ENCODE data around the gene STRADA. TPM values are rescaled to one million over a fixed set of nuclear protein-coding genes. Genes with fewer than 3 reads are reported as not detected.

STRADA gene
- total RNA-seq, 4 donors from 2014 or later, result 17.0 to 52.2 (median 27.4) TPM

DNA sequence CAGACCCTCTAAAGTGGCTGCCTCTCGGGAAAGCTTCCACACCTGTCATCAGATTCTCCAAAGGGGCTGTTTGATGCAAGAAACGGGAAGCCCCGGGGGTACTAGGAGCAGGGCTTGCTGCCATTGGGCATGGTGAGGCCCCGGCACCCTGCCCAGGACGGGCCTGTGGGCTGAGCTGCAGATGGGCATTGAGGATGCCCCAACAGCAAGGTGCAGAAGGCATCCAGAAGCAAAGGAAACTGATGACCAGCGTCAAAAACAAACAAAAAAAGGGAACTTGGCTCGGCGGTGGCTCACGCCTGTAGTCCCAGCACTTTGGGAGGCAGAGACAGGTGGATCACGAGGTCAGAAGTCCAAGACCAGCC is 40.2 kb downstream of the STRADA start:
- peak overlapping the region; percentile 78 for H3K4me3 ChIP-seq

DNA sequence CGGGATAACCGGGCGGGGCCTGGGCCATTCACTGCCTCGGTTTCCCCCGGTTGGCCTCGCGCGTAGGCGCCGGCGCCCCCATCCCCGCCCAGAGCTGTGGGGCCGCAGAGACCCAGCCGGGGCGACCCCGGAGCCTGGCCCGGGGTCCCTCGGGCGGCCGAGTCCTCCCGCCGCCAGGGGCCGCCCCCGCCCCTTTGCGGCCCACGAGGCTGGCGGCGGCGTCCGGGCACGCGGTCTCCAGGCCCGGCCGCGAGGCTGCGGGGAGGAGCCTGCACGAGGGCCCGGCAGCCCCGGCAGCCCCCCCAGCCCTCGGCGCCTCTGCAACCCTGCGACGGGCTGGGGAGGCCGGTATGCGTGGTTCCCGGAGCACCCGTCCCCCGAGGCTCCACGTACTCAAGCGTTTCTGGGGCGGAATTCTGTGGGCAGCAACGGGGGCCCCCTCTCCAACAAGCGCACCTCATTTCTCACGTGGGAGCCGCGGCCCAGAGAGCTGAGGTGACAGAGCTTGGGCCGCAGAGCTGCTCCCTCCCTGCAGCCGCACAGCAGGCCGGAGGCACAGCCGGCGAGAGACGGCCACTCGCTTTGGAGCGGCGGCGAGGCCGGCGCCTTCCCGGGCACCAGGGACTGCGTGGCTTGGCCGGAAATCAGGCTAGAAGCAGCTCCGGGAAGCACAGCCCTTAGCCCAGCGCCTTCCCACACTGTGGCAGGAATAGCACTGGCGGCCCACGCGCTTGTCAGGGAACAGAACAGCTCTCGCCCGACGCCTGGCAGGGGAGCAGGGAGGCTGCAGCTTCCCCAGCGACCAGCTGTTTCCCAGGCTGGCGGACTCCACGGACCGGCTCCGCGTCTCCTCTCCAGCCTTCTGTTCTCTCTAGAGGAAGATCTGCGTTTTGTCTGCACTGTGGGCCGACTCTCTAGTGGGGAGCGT is 40.8 kb downstream of the STRADA start:
- Histone ChIP-seq H3K36me3 (peaks cover 28% of the 10 kb centered on the region), H3K27me3 (no peaks in the 10 kb centered on the region), H3K27ac (peak overlapping the region; percentile 82), H3K4me1 (peaks cover 43% of the 10 kb centered on the region), H3K4me3 (peak overlapping the region; percentile 78), H3K9me3 (no peaks in the 10 kb centered on the region)
- WGBS, result 30% methylated on average over 14 of the region's 88 CpGs
- peak in 1 of 2 donors; percentile 74 for DNase-seq (ENCODE audit: low spot score in 2 of 2)
- TF ChIP-seq POLR2A (IDR thresholded peaks at IDR 0.05) (no peak), CTCF (IDR thresholded peaks at IDR 0.05) (peak in 1 of 2 donors; percentile 9)

More for the DNA sequence above, 40.2 kb downstream of the STRADA start:
- Histone ChIP-seq H3K36me3 (peaks cover 35% of the 10 kb centered on the region), H3K9me3 (no peaks in the 10 kb centered on the region), H3K27ac (no peak overlapping the region), H3K27me3 (no peaks in the 10 kb centered on the region), H3K4me1 (peaks cover 43% of the 10 kb centered on the region)
- TF ChIP-seq POLR2AphosphoS5 (IDR thresholded peaks at IDR 0.05) (no peak), EP300 (IDR thresholded peaks at IDR 0.05) (no peak), CTCF (IDR thresholded peaks at IDR 0.05) (no peak), POLR2A (IDR thresholded peaks at IDR 0.05) (no peak)
- WGBS, result 73% methylated on average over 10 of the region's 10 CpGs
- DNase-seq (ENCODE audit: low spot score in 2 of 2), result no peak

DNA sequence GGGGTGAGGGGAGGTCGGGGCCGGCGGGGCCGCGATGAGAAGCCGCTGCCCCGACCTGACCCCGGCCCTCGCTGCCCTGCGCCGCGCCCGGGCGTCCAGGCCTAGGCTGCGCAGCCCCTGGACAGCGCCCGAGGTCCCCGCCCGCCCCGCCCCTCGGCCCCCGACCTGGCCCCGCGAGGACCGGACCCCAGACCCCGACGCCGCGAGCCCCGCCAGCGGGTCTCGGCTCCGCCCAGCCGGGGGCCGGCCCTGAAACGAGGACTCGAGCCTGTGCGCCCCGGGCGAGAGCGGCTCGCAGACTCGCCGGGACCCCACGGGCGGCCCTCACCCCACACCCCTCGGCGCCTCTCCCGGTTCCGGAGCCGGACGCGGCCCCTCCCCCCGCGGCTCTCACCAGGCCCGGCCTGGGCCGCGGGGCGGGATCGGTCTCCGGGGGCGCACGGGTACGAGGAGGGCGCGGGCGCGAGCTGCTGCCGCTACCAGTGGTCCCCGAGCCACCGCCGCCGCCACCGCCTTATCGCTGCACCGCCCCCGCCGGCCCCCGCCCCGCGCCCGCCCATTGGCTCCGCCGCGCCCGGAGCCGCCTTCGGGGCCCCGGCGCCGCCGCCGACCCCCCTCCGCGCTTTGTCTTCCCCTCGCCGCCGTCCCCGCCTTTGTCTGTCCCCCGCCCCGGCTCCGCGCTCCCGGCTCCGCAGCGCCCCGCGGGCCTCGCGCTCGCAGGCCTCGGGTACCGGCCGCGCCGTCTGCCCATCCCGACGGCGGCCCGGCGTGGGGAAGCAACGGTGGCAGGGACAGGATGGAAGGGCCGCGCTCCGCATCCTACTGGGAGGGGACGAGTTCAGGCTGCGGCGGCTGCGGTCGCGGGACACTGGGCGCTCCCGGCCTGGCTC is 41.7 kb downstream of the STRADA start, which contains the start of gene LIMD2:
Gene LIMD2, minus strand, starts transcription at position 488 of the 890 bp plus-strand sequence. CDS start 827 bp downstream, outside the sequence.
- peak within 1 kb of the TSS; percentile 78 for H3K4me3 ChIP-seq
- H3K9me3 ChIP-seq, result no peaks in the 10 kb centered on the region
- peak within 1 kb of the TSS; percentile 82 for H3K27ac ChIP-seq
- peaks cover 43% of the 10 kb centered on the region for H3K4me1 ChIP-seq
- H3K27me3 ChIP-seq, result no peaks in the 10 kb centered on the region
- TF ChIP-seq POLR2AphosphoS5 (IDR thresholded peaks at IDR 0.05) (no peak), CTCF (IDR thresholded peaks at IDR 0.05) (no peak), EP300 (IDR thresholded peaks at IDR 0.05) (no peak)
- H3K36me3 ChIP-seq, result peaks cover 21% of the 10 kb centered on the region
- peak in 1 of 2 donors; percentile 76 for DNase-seq (ENCODE audit: low spot score in 2 of 2)
- no CpG with 5 or more reads among the region's 133 CpGs for WGBS

GRCh38 chr17:63698886-63699637 is 42.5 kb downstream of the STRADA start:
- 2% methylated on average over 21 of the region's 45 CpGs for WGBS
- Histone ChIP-seq H3K27ac (peak overlapping the region; percentile 82), H3K4me1 (peaks cover 43% of the 10 kb centered on the region), H3K4me3 (peak overlapping the region; percentile 78), H3K36me3 (peaks cover 23% of the 10 kb centered on the region), H3K9me3 (no peaks in the 10 kb centered on the region), H3K27me3 (no peaks in the 10 kb centered on the region)
- peak in 1 of 2 donors; percentile 78 for DNase-seq (ENCODE audit: low spot score in 2 of 2)
- TF ChIP-seq POLR2AphosphoS5 (IDR thresholded peaks at IDR 0.05) (no peak), POLR2A (IDR thresholded peaks at IDR 0.05) (no peak), CTCF (IDR thresholded peaks at IDR 0.05) (no peak), EP300 (IDR thresholded peaks at IDR 0.05) (no peak)

Measured in suprapubic skin (tissue), 4 donors.